Hematopoietic multipotent progenitor cell treated with erythropoietin and hydrocortisone succinate and interleukin-3 and kit ligand, for 15 days (in vitro differentiated cells): Measurements from ENCODE around the gene DIRAS1.
"Not testable (repeated sequence)": the region's sequence is repeated elsewhere in the genome, so short reads cannot be mapped to it uniquely, and the experiment has no call there.

Experiments used
- DNase-seq: peaks from one replicate; pipeline ENCODE4 v3.0.0-alpha.2; 2015; ENCODE audit warnings: low spot score

Gene DIRAS1

DNA sequence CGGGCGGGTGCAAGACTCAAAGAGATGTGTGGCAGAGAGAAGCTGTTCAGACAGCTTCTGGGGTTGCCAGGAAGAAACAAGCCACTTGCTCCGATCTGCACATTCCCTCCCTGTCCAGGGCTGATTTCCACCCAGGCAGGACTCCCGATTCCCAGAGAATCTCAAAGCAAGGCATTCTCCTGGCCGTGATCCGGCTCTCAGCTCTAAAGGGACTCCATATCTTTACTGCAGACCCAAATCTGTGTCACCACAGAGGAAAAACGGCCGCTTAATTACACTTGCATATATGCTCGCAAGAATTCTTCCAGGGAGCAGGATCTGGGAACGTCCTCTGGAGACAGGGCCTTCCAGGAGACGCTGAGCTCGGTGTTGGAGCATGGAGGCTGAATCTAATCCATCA, 44.3 kb downstream of the DIRAS1 start:
- DNase-seq, result no peak

DNA sequence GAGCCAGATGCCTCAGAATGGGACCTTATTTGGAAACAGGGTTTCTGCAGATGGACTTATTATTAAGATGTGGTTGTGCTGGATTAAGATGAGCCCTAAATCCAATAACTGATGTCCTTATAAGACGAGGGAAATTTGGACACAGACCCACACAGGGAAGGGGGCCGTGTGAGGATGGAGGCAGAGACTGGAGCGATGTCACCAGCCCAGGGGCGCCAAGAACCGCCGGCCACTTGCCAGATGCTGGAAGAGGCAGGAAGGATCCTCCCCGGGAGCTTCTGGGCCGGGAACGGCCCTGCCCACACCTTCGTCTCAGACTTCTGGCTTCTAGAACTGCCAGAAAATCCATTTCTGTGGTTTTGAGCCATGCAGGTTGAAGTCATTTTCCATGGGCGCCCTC, 45.3 kb downstream of the DIRAS1 start:
- DNase-seq, result no peak

DNA sequence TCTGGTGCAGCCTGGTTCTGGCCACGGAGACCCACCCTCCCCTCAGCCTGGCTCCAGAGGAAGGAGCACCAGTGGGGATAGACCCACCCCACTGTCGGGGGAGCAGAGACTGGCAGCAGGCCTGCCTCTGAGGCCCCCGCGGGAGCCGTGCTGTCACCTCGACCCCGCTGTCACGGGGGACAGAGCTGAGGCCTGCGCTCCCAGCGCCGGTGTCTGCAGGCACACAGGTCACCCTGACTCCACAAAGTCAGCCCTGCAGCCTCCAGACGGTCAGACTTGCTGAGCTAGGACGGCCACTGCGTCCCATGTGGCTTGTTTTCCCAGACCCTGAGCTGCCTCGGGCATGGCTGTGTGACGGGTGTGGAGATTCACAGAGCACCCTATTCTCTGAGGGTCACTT, 51.0 kb downstream of the DIRAS1 start:
- DNase-seq, result no peak

DNA sequence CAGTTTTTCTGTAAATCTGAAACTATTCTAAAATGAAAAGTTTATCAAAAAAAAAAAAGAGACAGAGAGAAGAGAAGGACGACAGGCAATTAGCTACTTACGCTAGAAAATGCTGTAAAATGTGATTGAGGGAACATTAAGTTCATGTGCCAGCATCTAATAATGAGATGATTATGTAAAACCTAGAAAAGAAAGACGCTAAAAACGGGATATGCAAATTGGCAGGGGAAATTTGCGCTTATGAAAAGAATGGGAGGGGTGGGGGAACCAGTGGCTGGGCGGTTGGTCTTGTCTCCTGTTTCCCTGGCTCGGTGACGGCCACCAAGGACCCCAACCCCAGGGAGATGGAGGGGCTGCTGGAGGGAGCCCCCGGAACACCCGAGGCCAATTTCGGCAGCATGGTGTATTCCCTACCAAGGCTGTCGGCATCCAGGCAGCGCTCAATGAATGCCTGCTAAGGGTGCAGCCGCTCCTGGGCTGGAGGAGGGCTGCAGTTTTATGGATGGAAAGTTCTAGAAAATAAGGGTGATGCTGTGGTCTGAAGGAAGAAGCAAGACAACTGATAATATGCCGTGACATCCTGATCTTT, 52.9 kb downstream of the DIRAS1 start:
- no peak for DNase-seq

DNA sequence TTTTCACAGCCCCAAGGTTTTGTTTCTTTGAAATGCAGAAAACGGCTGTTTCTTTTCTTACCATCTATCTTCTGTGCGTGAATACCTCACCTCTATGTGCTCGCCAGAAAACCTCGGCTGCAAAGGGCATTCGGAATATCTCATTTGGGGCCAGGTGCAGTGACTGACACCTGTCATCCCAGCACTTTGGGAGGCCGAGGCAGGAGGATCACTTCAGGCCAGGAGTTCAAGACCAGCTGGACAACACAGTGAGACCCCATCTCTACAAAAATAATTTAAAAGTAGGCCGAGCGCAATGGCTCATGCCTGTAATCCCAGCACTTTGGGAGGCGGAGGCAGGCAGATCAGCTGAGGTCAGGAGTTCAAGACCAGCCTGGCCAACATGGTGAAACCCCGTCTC, 53.8 kb downstream of the DIRAS1 start:
- not testable (repeated sequence) for DNase-seq

DNA sequence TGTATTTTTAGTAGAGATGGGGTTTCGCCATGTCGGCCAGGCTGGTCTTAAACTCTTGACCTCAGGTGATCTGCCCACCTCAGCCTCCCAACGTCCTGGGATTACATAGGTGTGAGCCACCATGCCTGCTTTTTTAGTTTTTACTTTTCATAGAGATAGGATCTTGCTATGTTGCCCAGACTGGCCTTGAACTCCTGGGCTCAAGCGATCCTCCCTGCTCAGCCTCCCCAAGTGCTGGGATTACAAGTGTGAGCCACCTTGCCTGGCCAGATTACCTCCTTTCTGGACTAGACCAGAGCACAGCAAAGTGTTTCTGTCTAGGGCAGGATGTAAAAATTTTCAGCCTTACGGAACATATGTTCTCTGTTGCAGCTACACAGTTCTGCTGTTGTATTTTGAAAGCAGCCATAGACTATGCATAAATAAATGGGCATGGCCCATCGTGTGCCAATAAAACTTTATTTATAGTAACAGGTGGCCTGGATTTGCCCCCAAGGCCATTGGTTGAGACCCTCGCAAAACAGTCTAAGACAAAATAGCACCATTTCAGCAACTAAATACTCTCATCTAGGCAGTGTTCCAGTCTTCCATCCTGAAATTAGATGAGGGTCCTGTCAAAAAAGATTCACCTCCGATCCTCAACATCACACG, 54.7 kb downstream of the DIRAS1 start:
- no peak for DNase-seq

DNA sequence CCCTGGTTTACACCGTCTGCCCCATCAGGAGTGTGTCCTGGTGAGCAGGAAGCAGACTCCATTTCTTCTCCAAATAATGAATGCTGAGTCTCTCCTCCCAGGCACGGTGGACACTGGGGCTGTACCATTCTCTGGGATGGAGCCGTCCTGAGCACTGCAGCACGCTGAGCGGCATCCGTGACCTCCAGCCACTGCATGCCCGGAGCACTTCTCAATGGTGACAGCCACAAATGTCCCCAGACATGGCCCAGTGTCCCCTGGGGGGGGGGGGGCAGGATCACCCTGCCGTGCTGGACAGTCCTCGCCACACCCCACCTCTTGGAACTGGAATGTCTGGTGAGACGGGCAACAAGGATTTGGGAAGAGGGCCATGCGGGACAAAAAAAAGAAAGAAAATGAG, 56.1 kb downstream of the DIRAS1 start:
- DNase-seq, result no peak
